HCT116 (cell line): ENCODE measurements around the gene CATSPERB.

ENCODE experiments used
- ATF3 ChIP-seq: IDR thresholded peaks from 2 replicates; pipeline ENCODE4 v1.6.1; 2012
- CTCF ChIP-seq, 3 experiments: fragments of 200-600 bp in 1 of 3; sonication (generic) in 1 of 3; IDR thresholded peaks in 2 of 3; conservative IDR thresholded peaks in 1 of 3; 2 replicates each; pipeline ENCODE4 v1.5.1; 2012 to 2017; ENCODE audit warnings: low read depth in 2 of 3, low read length in 2 of 3, antibody characterized with exemption in 1 of 3, borderline replicate concordance in 1 of 3, control low read depth in 1 of 3, mild to moderate bottlenecking in 1 of 3, mixed read lengths in 1 of 3, mixed run types in 1 of 3, moderate library complexity in 1 of 3; ENCODE audit not compliant: insufficient read depth in 1 of 3
- EZH2 ChIP-seq: fragments of 200-600 bp; sonication (generic); IDR thresholded peaks from 2 replicates; pipeline ENCODE4 v1.6.1; 2017; ENCODE audit warnings: antibody characterized with exemption, mixed run types
- EZH2phosphoT487 ChIP-seq: fragments of 200-600 bp; IDR thresholded peaks from 2 replicates; pipeline ENCODE4 v1.6.1; 2018; ENCODE audit warnings: antibody characterized with exemption, borderline replicate concordance
- FOSL1 ChIP-seq: IDR thresholded peaks from 2 replicates; pipeline ENCODE4 v1.6.1; 2012; ENCODE audit warnings: low read depth
- POLR2A ChIP-seq: IDR thresholded peaks from 2 replicates; pipeline ENCODE4 v1.7.0; 2011; ENCODE audit warnings: borderline replicate concordance; ENCODE audit not compliant: insufficient read depth, insufficient read length; ENCODE audit errors: extremely low read depth
- POLR2AphosphoS5 ChIP-seq: IDR thresholded peaks from 2 replicates; pipeline ENCODE4 v1.6.1; 2011; ENCODE audit warnings: mild to moderate bottlenecking, low read depth, low read length, moderate library complexity
- SRF ChIP-seq: IDR thresholded peaks from 2 replicates; pipeline ENCODE4 v1.6.1; 2012; ENCODE audit warnings: low read depth
- TCF7L2 ChIP-seq: IDR thresholded peaks from 2 replicates; pipeline ENCODE4 v1.7.0; 2011; ENCODE audit warnings: borderline replicate concordance, inconsistent platforms; ENCODE audit not compliant: insufficient read depth, insufficient read length; ENCODE audit errors: extremely low read depth
- ZFX ChIP-seq: fragments of 450-650 bp; IDR thresholded peaks from 2 replicates; pipeline ENCODE4 v1.6.1; 2017
- TF ChIP-seq, protein P1 (sequence below): IDR thresholded peaks from 2 replicates; pipeline ENCODE4 v1.6.1; 2012
- TF ChIP-seq, protein P2 (sequence below): IDR thresholded peaks from 2 replicates; pipeline ENCODE4 v1.6.1; 2012; ENCODE audit warnings: low read depth

DNA sequence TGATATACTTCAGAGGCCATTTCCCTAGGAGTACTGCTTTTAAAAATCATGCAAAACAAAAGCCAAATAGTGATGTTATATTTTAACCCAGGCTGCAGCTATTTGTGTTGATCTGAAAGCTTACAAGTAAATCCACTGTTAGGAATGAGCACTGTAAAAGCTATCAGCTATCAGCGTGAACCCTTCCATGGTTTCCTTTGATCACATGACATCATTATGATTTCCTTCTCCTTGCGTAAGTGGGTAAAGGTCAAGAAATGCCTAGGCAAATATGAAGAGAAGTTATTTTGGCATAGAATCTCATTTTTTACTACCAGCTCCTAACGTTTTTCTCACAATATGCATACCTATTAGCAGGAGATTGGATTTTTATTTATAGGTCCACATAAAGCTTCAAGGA, 48.6 kb upstream of the CATSPERB start:
- TF ChIP-seq ZFX, result no peak
- no peak for TF ChIP-seq CTCF (IDR thresholded peaks at IDR 0.05 in 2 of 3, conservative IDR thresholded peaks at IDR 0.05 in 1 of 3; ENCODE audit: borderline replicate concordance in 1 of 3, insufficient read depth in 1 of 3, low read depth in 2 of 3, low read length in 2 of 3)
- no peak for TF ChIP-seq POLR2A
- no peak for TF ChIP-seq SRF
- TF ChIP-seq, protein P1, sequence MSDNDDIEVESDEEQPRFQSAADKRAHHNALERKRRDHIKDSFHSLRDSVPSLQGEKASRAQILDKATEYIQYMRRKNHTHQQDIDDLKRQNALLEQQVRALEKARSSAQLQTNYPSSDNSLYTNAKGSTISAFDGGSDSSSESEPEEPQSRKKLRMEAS, result no peak
- no peak for TF ChIP-seq EZH2
- TF ChIP-seq POLR2AphosphoS5, result no peak
- no peak for TF ChIP-seq TCF7L2
- TF ChIP-seq, protein P2, sequence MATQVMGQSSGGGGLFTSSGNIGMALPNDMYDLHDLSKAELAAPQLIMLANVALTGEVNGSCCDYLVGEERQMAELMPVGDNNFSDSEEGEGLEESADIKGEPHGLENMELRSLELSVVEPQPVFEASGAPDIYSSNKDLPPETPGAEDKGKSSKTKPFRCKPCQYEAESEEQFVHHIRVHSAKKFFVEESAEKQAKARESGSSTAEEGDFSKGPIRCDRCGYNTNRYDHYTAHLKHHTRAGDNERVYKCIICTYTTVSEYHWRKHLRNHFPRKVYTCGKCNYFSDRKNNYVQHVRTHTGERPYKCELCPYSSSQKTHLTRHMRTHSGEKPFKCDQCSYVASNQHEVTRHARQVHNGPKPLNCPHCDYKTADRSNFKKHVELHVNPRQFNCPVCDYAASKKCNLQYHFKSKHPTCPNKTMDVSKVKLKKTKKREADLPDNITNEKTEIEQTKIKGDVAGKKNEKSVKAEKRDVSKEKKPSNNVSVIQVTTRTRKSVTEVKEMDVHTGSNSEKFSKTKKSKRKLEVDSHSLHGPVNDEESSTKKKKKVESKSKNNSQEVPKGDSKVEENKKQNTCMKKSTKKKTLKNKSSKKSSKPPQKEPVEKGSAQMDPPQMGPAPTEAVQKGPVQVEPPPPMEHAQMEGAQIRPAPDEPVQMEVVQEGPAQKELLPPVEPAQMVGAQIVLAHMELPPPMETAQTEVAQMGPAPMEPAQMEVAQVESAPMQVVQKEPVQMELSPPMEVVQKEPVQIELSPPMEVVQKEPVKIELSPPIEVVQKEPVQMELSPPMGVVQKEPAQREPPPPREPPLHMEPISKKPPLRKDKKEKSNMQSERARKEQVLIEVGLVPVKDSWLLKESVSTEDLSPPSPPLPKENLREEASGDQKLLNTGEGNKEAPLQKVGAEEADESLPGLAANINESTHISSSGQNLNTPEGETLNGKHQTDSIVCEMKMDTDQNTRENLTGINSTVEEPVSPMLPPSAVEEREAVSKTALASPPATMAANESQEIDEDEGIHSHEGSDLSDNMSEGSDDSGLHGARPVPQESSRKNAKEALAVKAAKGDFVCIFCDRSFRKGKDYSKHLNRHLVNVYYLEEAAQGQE, result no peak
- TF ChIP-seq ATF3, result no peak
- TF ChIP-seq FOSL1, result no peak
- no peak for TF ChIP-seq EZH2phosphoT487
